Large intestine (tissue), 3 donors: ENCODE measurements around the gene IMMP1L. TPM values are rescaled to one million over a fixed set of nuclear protein-coding genes. Genes with fewer than 3 reads are reported as not detected.

Source experiments
- DNase-seq, 2 donors: peaks; one replicate each; pipeline versions ENCODE4 v3.0.0 to v3.0.0-alpha.2; 2013
- H3K27ac ChIP-seq: one replicate; pipeline ENCODE4 v1.5.1; 2013; ENCODE audit warnings: low read length
- H3K27me3 ChIP-seq: 2 replicates; pipeline ENCODE4 v1.6.1; 2013; ENCODE audit warnings: low read length; ENCODE audit not compliant: control insufficient read depth, insufficient read depth
- H3K36me3 ChIP-seq: 2 replicates; pipeline ENCODE4 v1.6.1; 2013; ENCODE audit warnings: low read length; ENCODE audit not compliant: control insufficient read depth, insufficient read depth
- H3K4me1 ChIP-seq: one replicate; pipeline ENCODE4 v1.6.1; 2013; ENCODE audit warnings: low read length; ENCODE audit not compliant: control insufficient read depth, insufficient read depth
- H3K4me3 ChIP-seq: one replicate; pipeline ENCODE4 v1.5.1; 2013; ENCODE audit warnings: low read length
- H3K9me3 ChIP-seq: one replicate; pipeline ENCODE4 v1.6.1; 2013; ENCODE audit warnings: mild to moderate bottlenecking, low read depth, low read length, moderate library complexity; ENCODE audit not compliant: control insufficient read depth
- WGBS: methylation state at CpG from one replicate; pipeline ENCODE4 v1.1.5; 2013; ENCODE audit warnings: low lambda C conversion rate; ENCODE audit not compliant: insufficient coverage; 5-methylcytosine and 5-hydroxymethylcytosine counted together
- polyA plus RNA-seq: library from polyadenylated mRNA; unstranded; fragments of 120-200 nt; gene quantifications from one replicate; pipeline ENCODE4 v1.2.1, GENCODE V29; 2013

The IMMP1L gene
- polyA plus RNA-seq, 1 donor = 32.7 TPM

- H3K27me3 ChIP-seq = no peaks in the 10 kb centered on the region
- WGBS = 100% methylated on average over 1 of the region's 2 CpGs
- no peaks in the 10 kb centered on the region for H3K36me3 ChIP-seq
- no peaks in the 10 kb centered on the region for H3K4me1 ChIP-seq
- H3K4me3 ChIP-seq = no peak overlapping the region
- no peak overlapping the region for H3K27ac ChIP-seq
- no peak for DNase-seq
- H3K9me3 ChIP-seq = no peaks in the 10 kb centered on the region
These were observed 31.2 kb downstream of the IMMP1L start for GRCh38 chr11:31478223-31478590.

GRCh38 chr11:31477528-31478222 is 31.7 kb downstream of the IMMP1L start:
- Histone ChIP-seq H3K36me3 (no peaks in the 10 kb centered on the region), H3K27ac (no peak overlapping the region), H3K27me3 (no peaks in the 10 kb centered on the region), H3K9me3 (no peaks in the 10 kb centered on the region), H3K4me3 (no peak overlapping the region), H3K4me1 (no peaks in the 10 kb centered on the region)
- DNase-seq = no peak
- WGBS = 100% methylated on average over 1 of the region's 6 CpGs

- no peaks in the 10 kb centered on the region for H3K27me3 ChIP-seq
- DNase-seq = no peak
- no peak overlapping the region for H3K27ac ChIP-seq
- no peaks in the 10 kb centered on the region for H3K36me3 ChIP-seq
- H3K9me3 ChIP-seq = no peaks in the 10 kb centered on the region
- no peak overlapping the region for H3K4me3 ChIP-seq
- H3K4me1 ChIP-seq = no peaks in the 10 kb centered on the region
These were observed 35.3 kb downstream of the IMMP1L start for GRCh38 chr11:31474083-31474482.

- H3K27me3 ChIP-seq = no peaks in the 10 kb centered on the region
- H3K4me1 ChIP-seq = no peaks in the 10 kb centered on the region
- H3K27ac ChIP-seq = no peak overlapping the region
- H3K4me3 ChIP-seq = no peak overlapping the region
- no peak for DNase-seq
- no peaks in the 10 kb centered on the region for H3K36me3 ChIP-seq
- H3K9me3 ChIP-seq = peaks cover 12% of the 10 kb centered on the region
- 100% methylated on average over 2 of the region's 3 CpGs for WGBS
These were observed 45.0 kb downstream of the IMMP1L start for GRCh38 chr11:31464436-31464835.

- peaks cover 7% of the 10 kb centered on the region for H3K36me3 ChIP-seq
- no peak overlapping the region for H3K4me3 ChIP-seq
- H3K27me3 ChIP-seq = no peaks in the 10 kb centered on the region
- no peaks in the 10 kb centered on the region for H3K9me3 ChIP-seq
- WGBS = 92% methylated on average over 3 of the region's 3 CpGs
- no peak for DNase-seq
- no peak overlapping the region for H3K27ac ChIP-seq
- H3K4me1 ChIP-seq = no peaks in the 10 kb centered on the region
These were observed 54.2 kb downstream of the IMMP1L start for GRCh38 chr11:31455177-31455576.

GRCh38 chr11:31450841-31451240 is 58.6 kb downstream of the IMMP1L start:
- Histone ChIP-seq H3K27me3 (no peaks in the 10 kb centered on the region), H3K9me3 (no peaks in the 10 kb centered on the region), H3K36me3 (peaks cover 6% of the 10 kb centered on the region), H3K27ac (no peak overlapping the region), H3K4me3 (no peak overlapping the region), H3K4me1 (no peaks in the 10 kb centered on the region)
- WGBS = 100% methylated on average over 1 of the region's 1 CpG
- no peak for DNase-seq

GRCh38 chr11:31449040-31449439 is 60.4 kb downstream of the IMMP1L start:
- no peak overlapping the region for H3K4me3 ChIP-seq

GRCh38 chr11:31445621-31446020 is 63.8 kb downstream of the IMMP1L start:
- H3K4me3 ChIP-seq = no peak overlapping the region
- H3K27ac ChIP-seq = no peak overlapping the region
- H3K27me3 ChIP-seq = no peaks in the 10 kb centered on the region
- no peak for DNase-seq
- no peaks in the 10 kb centered on the region for H3K4me1 ChIP-seq
- H3K36me3 ChIP-seq = peaks cover 2% of the 10 kb centered on the region
- 100% methylated on average over 2 of the region's 4 CpGs for WGBS
- H3K9me3 ChIP-seq = no peaks in the 10 kb centered on the region

More at GRCh38 chr11:31449040-31449439, 60.4 kb downstream of the IMMP1L start:
- no peaks in the 10 kb centered on the region for H3K27me3 ChIP-seq
- no CpG with 5 or more reads among the region's 2 CpGs for WGBS
- no peaks in the 10 kb centered on the region for H3K9me3 ChIP-seq
- DNase-seq = no peak
- H3K36me3 ChIP-seq = peaks cover 4% of the 10 kb centered on the region
- H3K27ac ChIP-seq = no peak overlapping the region
- no peaks in the 10 kb centered on the region for H3K4me1 ChIP-seq

- no peak for DNase-seq
- no CpG with 5 or more reads among the region's 3 CpGs for WGBS
These were observed 65.6 kb downstream of the IMMP1L start for GRCh38 chr11:31443802-31444201.

GRCh38 chr11:31442086-31442485 is 67.3 kb downstream of the IMMP1L start:
- Histone ChIP-seq H3K9me3 (no peaks in the 10 kb centered on the region), H3K27ac (no peak overlapping the region), H3K27me3 (no peaks in the 10 kb centered on the region), H3K4me1 (no peaks in the 10 kb centered on the region), H3K36me3 (no peaks in the 10 kb centered on the region), H3K4me3 (no peak overlapping the region)
- 63% methylated on average over 1 of the region's 2 CpGs for WGBS
- DNase-seq = no peak

More at GRCh38 chr11:31443802-31444201, 65.6 kb downstream of the IMMP1L start:
- Histone ChIP-seq H3K27me3 (no peaks in the 10 kb centered on the region), H3K36me3 (peaks cover 2% of the 10 kb centered on the region), H3K4me3 (no peak overlapping the region), H3K27ac (no peak overlapping the region), H3K9me3 (no peaks in the 10 kb centered on the region), H3K4me1 (no peaks in the 10 kb centered on the region)

- H3K4me3 ChIP-seq = no peak overlapping the region
- no peaks in the 10 kb centered on the region for H3K36me3 ChIP-seq
- H3K27me3 ChIP-seq = no peaks in the 10 kb centered on the region
- no peaks in the 10 kb centered on the region for H3K4me1 ChIP-seq
- H3K27ac ChIP-seq = no peak overlapping the region
- DNase-seq = no peak
- no peaks in the 10 kb centered on the region for H3K9me3 ChIP-seq
These were observed 68.1 kb downstream of the IMMP1L start for GRCh38 chr11:31441296-31441695.
